SK-N-MC (cell line): ENCODE data around the gene XPNPEP1.

Source experiments
- EZH2 ChIP-seq: fragments of 200-600 bp; sonication (generic); IDR thresholded peaks from one replicate; pipeline ENCODE4 v1.6.1; 2017; ENCODE audit warnings: antibody characterized with exemption
- FOXP2 ChIP-seq: optimal IDR thresholded peaks from 2 replicates; pipeline ENCODE3; 2011; ENCODE audit warnings: mild to moderate bottlenecking, moderate library complexity; ENCODE audit not compliant: insufficient read depth; ENCODE audit errors: extremely low read length, control extremely low read depth
- POLR2AphosphoS5 ChIP-seq: IDR thresholded peaks from 2 replicates; pipeline ENCODE4 v1.6.1; 2012; ENCODE audit warnings: mild to moderate bottlenecking, low read depth, low read length, borderline replicate concordance

- TF ChIP-seq POLR2AphosphoS5: no peak
- no peak for TF ChIP-seq EZH2
- TF ChIP-seq FOXP2: no peak
Measured at GRCh38 chr10:109962247-109962646, 38.9 kb upstream of the XPNPEP1 start.
